GM21447 (cell line): ENCODE data around the gene NOP14.
"Not testable (repeated sequence)": the region's sequence is repeated elsewhere in the genome, so short reads cannot be mapped to it uniquely, and the experiment has no call there.

Experiments
- ATAC-seq: cut with Tn5 transposase; IDR thresholded peaks from one replicate; pipeline ENCODE4 v1.9.1; 2021; ENCODE audit not compliant: unreplicated experiment

Gene NOP14

DNA sequence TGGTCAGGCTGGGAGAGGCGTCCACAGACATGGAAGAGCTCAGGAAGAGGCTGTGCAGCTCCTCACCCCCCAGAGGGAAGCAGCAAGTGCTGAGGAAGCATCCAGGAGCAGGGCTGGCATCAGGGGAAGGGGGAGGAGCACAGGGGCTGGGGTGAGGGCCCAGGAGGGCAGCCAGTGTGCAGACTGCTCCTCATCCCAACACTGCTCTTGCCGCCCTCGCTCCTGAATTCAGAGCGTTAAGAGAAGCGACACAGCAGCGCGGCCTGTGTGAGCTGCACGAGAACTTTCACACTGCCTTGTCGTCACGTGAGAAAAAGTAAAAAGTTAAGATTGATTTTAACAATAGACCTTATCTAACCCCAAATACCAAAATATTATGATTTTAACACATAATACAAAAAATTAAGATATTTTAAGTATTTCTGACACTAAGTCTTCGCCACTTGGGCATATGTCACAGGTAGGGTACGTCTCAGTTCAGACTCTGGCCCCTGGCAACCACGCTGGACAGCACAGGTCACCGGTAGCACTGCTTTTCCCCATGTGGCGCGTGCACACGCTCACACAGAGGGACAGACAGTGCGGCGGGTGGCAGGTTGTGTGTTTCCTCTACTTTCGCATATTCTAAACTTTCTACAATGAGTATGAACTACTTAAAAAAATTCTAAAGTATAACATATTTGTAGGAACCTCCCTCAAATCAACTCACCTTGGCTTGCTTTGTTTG is 19.7 kb downstream of the NOP14 start:
- no peak for ATAC-seq

DNA sequence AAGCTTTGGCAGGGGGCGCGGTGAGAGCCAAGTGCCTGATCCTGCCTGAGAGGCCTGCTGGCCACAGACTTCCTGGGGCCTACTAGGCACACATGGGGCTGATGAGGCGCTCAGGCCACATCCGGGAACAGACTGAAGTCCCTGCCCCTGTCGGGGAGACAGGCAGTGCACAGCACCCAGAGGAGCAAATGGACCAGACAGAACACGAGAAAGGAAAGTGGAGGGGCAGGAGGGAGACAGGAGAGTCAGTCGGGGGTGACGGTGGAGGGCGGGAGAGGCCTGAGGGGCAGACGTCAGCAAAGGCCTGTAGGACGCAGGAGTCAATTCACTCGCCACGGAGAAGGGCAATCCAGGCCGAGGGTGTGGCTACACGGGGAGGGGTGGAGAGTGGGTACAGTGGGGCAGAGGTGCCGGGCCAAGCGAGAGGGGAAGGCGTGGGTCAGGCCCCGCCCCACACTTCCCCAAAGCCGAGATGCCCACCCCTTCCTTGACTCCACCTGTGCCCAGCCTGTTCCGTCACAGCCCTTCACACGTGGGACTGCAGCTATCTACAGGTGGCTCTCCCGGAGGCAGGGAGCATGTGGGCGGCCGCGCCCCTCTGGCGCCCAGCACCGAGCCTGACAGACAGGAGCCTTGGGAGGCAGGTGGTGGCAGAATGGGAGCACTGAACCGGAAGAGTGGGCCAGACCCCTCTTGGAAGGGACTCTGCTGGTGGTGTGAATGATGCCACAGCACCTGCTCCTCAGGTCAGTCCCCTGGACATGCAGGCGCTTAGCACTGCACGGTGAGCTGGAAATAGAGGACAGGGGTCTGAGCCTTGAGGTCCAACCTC is 20.5 kb downstream of the NOP14 start:
- ATAC-seq = no peak

DNA sequence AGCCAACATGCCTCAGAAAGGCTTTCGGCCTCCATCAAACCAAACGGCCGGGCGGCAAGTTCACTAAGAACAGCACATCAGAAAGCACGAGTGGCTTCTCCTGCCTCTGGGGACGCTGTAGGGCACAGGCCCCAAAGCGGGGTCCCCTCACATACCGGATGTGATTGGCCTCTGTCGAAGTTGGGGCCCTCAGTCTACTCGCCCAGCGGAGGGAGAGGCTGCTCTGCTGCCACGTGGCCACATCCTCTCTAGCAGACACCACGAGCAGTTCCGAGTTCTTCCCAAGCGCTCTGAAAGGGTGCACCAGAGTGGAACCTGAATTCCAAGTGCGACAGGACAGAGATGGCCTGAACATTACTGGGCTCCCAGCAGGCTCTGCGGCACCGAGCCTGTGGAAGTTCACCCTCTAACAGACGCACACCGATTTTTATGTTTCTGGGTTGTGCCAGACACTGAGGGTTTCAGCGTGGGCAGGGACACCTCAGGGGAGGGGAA is 21.1 kb downstream of the NOP14 start:
- no peak for ATAC-seq

DNA sequence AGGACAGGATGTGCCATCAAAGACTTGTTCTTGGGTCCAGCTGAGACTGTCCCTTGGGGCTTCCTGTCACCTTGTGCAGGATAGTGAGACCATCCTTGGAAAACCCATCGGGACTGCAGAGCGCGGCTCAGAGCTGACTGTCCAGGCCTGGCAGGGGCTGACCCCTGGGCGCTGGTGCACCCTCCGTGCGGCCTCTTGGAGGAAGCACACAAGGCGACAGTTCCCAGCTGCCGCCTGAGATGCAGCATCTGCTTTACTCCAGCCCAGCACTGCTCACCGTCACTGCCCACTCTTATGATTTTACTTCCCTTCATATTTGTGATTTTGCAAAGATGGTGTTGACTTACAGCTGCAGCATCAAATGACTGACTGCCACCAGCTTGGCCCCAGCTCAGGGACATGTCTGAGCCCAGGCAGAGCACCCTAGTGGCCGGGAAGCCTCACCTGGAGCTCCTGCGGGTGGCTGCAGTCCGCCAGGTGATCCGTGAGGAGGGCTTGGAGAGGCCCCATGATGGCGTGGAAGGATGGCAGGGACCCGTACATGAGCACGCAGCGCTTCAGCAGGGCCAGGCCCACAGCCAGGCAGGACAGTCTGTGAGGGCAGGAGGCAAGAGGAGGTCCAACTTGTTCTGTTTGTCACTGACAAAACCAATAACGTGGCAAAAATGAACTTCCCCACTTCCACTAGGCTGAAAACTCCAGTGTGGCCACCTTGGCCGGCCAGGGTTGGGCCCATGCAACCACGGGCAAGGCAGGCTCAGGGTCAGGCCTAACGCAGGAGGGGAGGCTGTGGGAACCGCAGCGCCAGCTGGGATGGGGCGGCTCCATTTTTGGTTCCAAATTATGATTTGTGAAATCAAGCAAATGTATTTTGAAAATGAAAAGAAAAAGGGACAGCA is 21.8 kb downstream of the NOP14 start:
- no peak for ATAC-seq

DNA sequence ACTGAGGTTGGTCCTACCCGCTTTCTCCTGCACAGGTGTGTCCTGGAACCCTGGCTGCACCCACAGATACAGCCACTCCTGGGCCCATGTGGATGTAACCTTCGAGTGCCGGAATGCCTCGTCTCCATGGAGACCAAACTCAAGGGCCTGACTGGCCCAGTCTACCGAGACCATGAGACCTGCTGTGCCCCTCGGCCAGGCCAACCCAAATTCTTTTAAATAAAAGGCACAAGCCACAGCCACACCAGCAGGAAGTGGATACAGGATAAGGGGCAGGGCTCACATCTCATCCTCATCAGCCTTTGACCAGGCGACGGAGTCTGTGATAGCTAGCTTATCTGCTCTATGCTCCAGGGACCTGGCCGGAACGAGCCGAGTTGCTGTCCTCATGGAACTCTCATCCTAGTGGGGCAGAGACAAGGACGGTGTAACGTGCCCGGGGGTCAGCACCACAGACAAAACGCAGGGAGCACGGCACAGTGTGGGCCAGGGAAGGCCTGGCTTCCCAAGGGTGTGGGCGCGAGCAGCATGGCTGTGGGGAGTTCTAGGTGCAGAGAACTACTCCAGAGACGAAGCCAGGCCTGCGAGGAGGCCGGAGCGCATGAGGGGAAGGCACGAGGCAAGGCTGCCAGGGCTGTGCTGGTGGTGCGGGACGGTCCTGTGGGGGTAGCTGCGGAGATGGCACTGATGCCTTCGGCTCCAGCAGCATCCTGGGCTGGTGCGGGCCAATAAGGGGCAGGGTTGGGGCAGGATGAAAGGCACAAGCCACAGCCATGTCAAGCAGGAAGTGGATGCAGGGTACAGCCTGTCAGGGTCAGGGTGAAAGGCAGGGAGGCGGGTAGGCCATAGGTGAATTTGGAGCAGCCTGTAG is 22.7 kb downstream of the NOP14 start:
- ATAC-seq = no peak

DNA sequence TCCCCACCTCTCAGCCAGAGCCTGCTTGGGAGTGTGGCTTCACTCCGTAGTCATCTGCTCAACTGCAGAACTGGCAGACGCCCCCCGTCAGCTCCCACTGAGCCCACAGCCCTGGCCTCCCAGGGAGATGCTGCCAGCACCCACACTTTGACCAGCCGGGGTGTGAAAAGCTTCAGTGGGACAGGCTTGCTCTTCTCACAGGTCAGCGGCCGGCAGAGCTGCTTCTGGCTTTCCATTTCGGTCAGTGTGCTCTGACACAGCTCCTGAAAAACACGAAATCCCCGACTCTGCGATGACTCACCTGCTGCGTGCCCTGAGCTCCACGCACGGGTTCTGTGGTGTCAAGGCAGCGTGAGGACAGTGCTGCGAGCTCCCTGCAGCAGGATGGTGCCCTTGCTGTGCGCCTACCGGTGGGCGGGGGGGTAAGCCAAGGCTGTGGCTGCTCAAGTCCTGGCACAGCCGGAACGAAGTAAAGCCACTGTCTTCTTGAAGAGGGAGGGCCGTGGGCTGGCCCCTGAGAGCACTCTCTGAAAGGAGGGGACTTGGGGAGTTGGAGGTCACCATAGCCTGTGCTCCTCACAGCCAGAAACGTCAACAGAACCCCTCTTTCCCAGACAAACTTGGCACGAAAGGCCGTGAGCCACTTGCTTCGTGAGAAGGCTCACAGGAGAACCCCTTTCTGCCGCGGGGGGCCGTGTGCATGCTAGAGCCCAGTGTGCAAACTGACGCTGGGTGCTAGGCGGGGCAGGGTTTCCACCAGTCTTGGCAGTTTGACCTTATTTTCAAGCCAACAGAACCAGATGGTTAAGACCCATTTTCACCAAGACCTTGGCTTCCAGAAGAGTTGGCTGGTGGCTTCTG is 23.6 kb downstream of the NOP14 start:
- ATAC-seq = no peak

DNA sequence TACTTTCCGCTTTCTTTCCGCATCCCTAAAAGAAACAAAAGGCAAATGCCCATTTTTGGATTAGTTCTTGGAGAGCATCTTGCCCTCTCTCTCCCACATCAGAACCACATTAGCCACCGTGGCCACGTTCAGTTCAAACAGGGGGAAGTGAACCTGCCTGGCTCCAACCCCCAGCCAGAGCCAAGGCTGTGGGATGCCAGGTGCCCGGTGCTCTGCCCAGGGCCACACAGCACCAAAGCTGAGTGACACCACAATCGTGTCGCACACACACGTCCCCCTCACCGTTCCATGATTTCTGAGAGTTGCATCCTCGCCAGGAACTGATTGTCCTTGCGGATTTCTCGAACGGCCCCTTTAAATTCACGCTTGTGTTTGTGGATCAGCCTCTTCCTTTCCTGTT is 24.3 kb downstream of the NOP14 start:
- ATAC-seq = no peak

DNA sequence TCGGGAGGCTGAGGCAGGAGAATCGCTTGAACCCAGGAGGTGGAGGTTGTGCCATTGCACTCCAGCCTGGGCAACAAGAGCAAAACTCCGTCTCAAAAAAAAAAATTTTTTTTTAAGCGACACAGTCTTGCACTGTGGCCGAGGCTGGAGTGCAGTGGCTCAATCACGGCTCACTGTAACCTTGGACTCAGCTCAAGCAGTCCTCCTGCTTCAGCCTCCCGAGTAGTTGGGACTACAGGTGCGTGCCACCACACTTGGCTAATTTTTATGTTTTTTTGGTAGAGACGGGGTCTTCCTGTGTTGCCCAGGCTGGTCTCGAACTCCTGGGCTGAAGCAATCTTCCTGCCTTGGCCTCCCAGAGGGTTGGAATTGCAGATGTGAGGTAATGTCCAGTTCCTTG is 24.8 kb downstream of the NOP14 start:
- ATAC-seq = not testable (repeated sequence)

DNA sequence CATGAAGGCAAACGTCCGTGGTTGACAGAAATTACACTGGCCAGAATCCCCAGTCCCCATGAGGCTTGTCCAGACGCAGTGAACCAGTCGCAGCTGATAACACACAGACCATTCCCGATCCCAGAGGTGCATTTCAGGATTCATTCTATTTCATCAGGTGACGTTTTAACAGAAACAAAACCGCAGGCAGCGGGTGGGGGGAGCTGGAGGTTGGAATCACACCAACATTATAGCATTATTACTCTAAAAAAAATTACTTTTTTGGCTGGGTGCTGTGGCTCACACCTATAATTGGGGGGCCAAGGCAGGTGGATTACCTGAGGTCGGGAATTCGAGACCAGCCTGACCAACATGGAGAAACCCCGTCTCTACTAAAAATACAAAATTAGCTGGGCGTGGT is 25.2 kb downstream of the NOP14 start:
- no peak for ATAC-seq

DNA sequence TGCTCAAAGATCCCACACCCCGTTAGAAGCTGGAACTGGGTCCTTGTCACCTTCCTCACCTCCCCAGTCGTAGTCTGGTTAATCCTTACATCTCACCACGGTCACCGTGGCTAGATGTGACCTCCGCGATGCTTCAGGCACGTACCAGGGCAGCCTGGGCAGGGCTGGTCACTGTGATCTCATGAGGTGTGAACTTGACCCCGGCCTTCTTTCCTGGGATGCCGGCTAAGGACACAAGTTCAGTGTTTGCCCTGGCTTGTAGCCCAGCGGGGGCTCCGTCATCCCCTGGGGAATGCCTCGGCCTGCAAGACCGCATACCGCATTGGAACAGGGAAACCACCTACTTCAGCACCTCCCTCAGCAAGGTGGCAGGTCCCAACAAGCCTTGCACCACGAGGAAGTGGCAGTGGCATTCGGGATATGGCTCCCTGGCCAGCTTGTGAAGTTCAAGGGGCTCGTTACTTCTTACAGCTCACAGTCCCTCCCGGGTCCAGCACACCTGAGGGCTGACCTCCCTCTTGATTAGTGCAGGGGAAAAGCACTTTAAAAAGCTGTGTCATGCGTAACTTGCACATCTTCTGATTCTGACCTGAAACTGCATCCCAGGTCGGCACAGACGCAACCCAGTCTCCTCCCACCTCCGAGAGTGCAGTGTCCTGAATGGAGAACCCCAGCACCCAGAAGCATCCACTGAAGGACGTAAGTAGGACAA is 25.9 kb downstream of the NOP14 start:
- ATAC-seq = no peak

DNA sequence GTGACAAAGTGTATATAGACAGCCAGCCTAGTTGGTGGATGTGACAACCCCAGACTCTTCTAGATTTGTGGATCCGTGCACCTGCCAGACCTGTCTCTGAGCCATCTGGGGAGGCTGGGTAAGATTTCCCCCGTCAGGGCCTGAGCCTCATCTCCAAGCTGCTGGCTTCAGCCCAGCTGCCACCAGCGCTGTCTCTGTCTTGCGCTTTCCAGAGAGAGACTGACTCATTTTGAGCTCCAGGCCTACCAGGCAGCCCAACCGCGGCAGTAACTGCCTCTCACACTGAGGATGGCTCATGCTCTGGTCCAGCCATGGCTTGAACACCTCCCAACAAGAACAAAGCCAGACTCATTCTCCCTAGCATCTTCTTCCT is 26.4 kb downstream of the NOP14 start:
- peak; percentile 26 for ATAC-seq

DNA sequence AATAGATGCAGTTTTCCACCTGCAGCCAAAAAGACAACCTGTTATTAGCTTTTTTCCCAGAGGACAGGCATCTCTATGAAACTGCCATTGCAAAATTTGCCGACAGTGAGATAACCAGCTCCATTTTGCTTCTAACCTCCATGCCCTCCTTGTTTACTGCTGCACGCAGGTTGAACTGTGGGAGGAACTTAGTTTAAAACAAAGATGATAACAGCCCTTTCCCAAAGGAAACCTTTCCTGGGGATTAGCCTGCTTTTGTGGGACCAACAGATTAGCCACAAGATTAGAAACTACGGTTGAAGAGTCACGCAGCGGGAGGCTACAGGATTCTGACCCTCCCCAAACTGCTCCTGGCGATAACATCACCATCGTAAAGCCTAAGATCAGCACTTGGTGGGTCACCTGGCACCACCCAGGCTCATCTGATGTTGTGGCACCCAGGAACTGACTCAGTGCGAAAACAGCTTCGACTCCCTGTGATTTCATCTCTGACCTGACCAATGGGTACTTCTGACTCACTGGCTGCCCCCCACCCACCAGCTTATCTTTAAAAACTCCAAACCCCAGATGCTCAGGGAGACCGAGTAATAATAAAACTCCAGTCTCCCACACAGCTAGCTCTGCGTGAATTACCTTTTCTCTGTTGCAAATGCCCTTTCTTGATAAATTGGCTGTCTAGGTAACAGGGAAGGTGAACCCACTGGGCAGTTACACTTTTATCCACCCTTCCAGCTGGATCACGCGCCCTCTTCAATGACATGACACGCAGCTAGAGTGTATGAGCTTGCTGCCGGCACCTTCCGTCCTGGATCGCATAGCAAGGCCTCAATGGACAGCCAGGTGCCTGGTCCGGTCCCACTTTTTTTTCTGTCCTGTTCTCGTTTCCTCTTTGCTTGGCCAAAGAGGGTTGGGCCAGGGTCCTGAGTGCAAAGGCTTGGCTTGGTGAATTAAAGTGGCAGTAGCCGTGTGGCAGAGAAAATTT is 27.2 kb downstream of the NOP14 start:
- no peak for ATAC-seq

DNA sequence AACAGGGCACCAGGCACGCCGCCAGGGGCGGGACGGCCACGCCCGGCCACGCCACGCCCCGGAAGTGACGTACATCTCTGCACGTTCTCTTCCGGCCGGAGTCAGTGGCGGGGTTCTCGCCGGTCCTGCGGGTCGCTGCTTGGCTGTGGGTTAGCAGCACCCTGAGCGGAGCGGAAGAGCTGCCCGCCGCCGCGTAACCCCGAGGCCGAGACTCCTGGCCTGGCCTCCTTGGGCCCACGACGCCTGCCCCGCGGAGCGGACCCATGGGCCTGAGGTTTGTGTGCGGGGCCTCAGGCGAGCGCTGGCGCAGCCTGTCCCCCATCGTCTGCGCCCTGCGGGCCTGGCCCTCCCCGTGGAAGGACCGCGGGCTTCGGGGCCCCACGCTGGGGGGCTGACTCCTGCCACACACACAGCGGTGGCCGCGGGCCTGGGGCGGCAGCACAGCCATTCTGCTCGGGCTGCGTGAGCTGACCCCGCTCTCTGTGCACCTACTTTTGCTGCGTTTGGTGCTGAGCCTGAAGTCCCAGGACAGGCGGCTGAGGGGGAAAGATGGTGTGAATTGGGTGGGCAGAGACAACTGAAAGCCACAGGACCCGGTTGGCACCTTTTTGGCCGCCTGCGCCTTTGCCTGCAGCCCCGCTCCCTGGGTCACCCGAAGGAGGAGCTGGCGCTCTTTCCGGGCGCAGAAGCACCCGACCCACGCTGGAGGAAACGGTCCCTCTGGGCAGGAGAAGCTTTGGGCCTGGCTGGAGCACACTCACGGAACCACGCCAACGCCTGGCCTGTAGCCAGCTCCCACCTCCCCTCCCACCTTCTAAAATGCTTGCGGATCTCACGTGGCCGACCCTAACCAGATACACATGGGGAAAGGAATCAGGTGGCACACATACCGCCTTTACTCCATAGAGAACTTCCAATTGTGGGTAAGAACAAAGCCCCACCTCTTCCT is 28.1 kb downstream of the NOP14 start:
- peak; percentile 30 for ATAC-seq

DNA sequence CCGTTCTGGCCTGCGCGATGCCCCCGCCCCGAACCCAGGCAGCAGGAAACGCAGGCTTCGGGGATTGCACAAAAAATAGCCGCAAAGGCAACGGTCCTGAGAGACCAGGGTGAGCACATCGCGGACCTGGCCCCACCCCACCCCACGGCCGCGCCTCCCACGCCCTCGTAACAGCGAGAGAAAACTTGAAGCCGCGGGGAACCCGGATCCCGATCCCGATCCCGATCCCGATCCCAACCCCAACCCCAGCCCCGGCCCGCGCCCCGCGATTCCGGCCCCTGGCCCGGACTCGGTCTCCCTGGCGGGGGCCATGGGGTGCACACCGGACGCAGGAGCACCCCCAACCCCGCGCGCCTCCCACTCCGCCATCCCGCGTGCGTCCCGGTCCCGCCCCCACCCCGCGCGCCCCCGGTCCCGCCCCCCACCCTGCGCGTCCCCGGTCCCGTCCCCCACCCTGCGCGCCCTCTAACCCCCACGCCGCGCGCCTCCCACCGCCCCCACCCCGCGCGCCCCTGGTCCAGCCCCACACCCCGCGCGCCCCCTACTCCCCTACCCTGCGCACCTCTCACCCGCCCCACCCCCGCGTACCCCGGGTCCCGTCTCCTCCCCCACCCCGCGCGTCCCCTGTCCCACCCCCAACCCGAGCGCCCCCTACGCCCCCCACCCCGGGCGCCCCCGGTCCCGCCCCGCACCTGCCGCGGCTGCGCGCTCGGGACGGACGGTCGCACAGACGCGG is 29.0 kb downstream of the NOP14 start:
- ATAC-seq = no peak

DNA sequence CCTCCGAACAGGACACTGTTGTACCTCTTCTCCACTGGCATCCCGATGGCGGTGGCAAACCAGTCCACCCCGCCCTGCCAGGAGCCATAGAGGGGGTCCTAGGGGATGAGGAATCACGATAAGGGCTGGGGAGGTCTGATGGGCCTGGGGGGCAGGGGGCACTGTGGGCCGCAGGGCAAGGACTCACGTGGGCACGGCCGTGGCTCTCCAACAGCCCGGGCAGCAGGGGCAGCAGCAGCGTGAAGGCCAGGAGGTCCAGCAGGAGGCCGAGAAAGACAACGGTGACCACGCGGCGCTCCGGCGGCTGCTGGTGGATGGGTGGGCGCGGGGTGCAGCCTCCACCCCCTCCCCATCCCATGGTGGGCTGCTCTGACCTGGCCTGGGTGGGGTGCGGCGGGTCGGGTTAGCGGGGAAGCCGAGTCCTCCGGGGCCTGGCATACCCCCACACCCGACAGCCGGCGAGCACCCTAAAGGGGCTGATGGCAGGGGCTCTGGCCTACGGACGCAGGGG is 29.6 kb downstream of the NOP14 start:
- no peak for ATAC-seq
